ENCODE measurements around the gene CAMTA1. TPM values are rescaled to one million over a fixed set of nuclear protein-coding genes. Genes with fewer than 3 reads are reported as not detected.

The CAMTA1 gene
- total and polyA plus RNA-seq, 4 donors: 18.0 to 93.5 (median 35.8) TPM

GRCh38 chr1:7299329-7299799 lies 514.1 kb downstream of the CAMTA1 start:
- H3K4me3 ChIP-seq (ENCODE audit: low read depth in 1 of 3, low read length in 3 of 3): no peak overlapping the region
- no peaks in the 10 kb centered on the region for H3K27me3 ChIP-seq (ENCODE audit: control insufficient read depth in 4 of 4, insufficient read depth in 4 of 4, low read length in 3 of 4)
- no peaks in the 10 kb centered on the region for H3K9me3 ChIP-seq (ENCODE audit: control insufficient read depth in 4 of 4, low read length in 3 of 4)
- no peak for DNase-seq (ENCODE audit: low spot score)
- no peak overlapping the region for H3K9ac ChIP-seq (ENCODE audit: low read depth in 1 of 2, low read length in 2 of 2)
- H3K27ac ChIP-seq (ENCODE audit: low read depth in 1 of 2, low read length in 2 of 2): peak overlapping the region in 1 of 2 donors; percentile 31
- no peaks in the 10 kb centered on the region for H3K36me3 ChIP-seq (ENCODE audit: control insufficient read depth in 4 of 4, insufficient read depth in 3 of 4, low read depth in 1 of 4, low read length in 3 of 4)
- H3K4me1 ChIP-seq (ENCODE audit: control insufficient read depth in 4 of 4, insufficient read depth in 4 of 4, low read length in 3 of 4): no peaks in the 10 kb centered on the region
- TF ChIP-seq HNF4A (conservative IDR thresholded peaks at IDR 0.05): no peak
- peak; percentile 30 to 35 for TF ChIP-seq JUND (IDR thresholded peaks at IDR 0.05)
- no peak for TF ChIP-seq ATF3 (IDR thresholded peaks at IDR 0.05)
- TF ChIP-seq RAD21 (IDR thresholded peaks at IDR 0.05): no peak
- 45% methylated on average over 8 of the region's 8 CpGs for WGBS

GRCh38 chr1:7299994-7300393 lies 514.7 kb downstream of the CAMTA1 start:
- no peaks in the 10 kb centered on the region for H3K27me3 ChIP-seq (ENCODE audit: control insufficient read depth in 4 of 4, insufficient read depth in 4 of 4, low read length in 3 of 4)
- H3K27ac ChIP-seq (ENCODE audit: low read depth in 1 of 2, low read length in 2 of 2): peak overlapping the region in 1 of 2 donors; percentile 31
- no peak overlapping the region for H3K4me3 ChIP-seq (ENCODE audit: low read depth in 1 of 3, low read length in 3 of 3)
- no peaks in the 10 kb centered on the region for H3K4me1 ChIP-seq (ENCODE audit: control insufficient read depth in 4 of 4, insufficient read depth in 4 of 4, low read length in 3 of 4)
- TF ChIP-seq SP1 (IDR thresholded peaks at IDR 0.05) (no peak), JUND (IDR thresholded peaks at IDR 0.05) (no peak), CTCF (IDR thresholded peaks at IDR 0.05; ENCODE audit: low read depth, low read length, missing input control) (no peak), ATF3 (IDR thresholded peaks at IDR 0.05) (no peak), HNF4G (IDR thresholded peaks at IDR 0.05) (no peak)
- H3K9ac ChIP-seq (ENCODE audit: low read depth in 1 of 2, low read length in 2 of 2): no peak overlapping the region
- DNase-seq (ENCODE audit: low spot score): no peak
- no peaks in the 10 kb centered on the region for H3K9me3 ChIP-seq (ENCODE audit: control insufficient read depth in 4 of 4, low read length in 3 of 4)
- H3K36me3 ChIP-seq (ENCODE audit: control insufficient read depth in 4 of 4, insufficient read depth in 3 of 4, low read depth in 1 of 4, low read length in 3 of 4): no peaks in the 10 kb centered on the region
- WGBS: 91% methylated on average over 2 of the region's 2 CpGs

- Histone ChIP-seq H3K36me3 (ENCODE audit: control insufficient read depth in 4 of 4, insufficient read depth in 3 of 4, low read depth in 1 of 4, low read length in 3 of 4) (no peaks in the 10 kb centered on the region), H3K9ac (ENCODE audit: low read depth in 1 of 2, low read length in 2 of 2) (no peak overlapping the region), H3K4me3 (ENCODE audit: low read depth in 1 of 3, low read length in 3 of 3) (no peak overlapping the region), H3K27me3 (ENCODE audit: control insufficient read depth in 4 of 4, insufficient read depth in 4 of 4, low read length in 3 of 4) (no peaks in the 10 kb centered on the region), H3K9me3 (ENCODE audit: control insufficient read depth in 4 of 4, low read length in 3 of 4) (no peaks in the 10 kb centered on the region), H3K27ac (ENCODE audit: low read depth in 1 of 2, low read length in 2 of 2) (no peak overlapping the region), H3K4me1 (ENCODE audit: control insufficient read depth in 4 of 4, insufficient read depth in 4 of 4, low read length in 3 of 4) (no peaks in the 10 kb centered on the region)
- DNase-seq (ENCODE audit: low spot score): no peak
- 79% methylated on average over 10 of the region's 10 CpGs for WGBS
- TF ChIP-seq TAF1 (conservative IDR thresholded peaks at IDR 0.05) (no peak), FOXA1 (IDR thresholded peaks at IDR 0.05) (no peak), NR2F2 (IDR thresholded peaks at IDR 0.05) (no peak), REST (IDR thresholded peaks at IDR 0.05) (no peak), ZBTB33 (IDR thresholded peaks at IDR 0.05) (no peak), JUND (IDR thresholded peaks at IDR 0.05) (no peak), ATF3 (IDR thresholded peaks at IDR 0.05) (no peak), FOXA2 (IDR thresholded peaks at IDR 0.05) (no peak), SP1 (IDR thresholded peaks at IDR 0.05) (no peak), HNF4A (conservative IDR thresholded peaks at IDR 0.05) (no peak), EGR1 (IDR thresholded peaks at IDR 0.05; ENCODE audit: low read depth in 2 of 2) (no peak), CTCF (IDR thresholded peaks at IDR 0.05; ENCODE audit: low read depth, low read length, missing input control) (no peak), MAX (IDR thresholded peaks at IDR 0.05) (no peak)
Observed at GRCh38 chr1:7300893-7301663, 515.8 kb downstream of the CAMTA1 start.

All from liver (tissue), 9 donors.